LNCAP (cell line): ENCODE measurements around the gene ADCK1.

Source experiments
- TF ChIP-seq, protein P1 (sequence below): fragments of 450-650 bp; IDR thresholded peaks from 2 replicates; pipeline ENCODE4 v1.5.1; 2017; ENCODE audit warnings: mild to moderate bottlenecking

The ADCK1 gene

DNA sequence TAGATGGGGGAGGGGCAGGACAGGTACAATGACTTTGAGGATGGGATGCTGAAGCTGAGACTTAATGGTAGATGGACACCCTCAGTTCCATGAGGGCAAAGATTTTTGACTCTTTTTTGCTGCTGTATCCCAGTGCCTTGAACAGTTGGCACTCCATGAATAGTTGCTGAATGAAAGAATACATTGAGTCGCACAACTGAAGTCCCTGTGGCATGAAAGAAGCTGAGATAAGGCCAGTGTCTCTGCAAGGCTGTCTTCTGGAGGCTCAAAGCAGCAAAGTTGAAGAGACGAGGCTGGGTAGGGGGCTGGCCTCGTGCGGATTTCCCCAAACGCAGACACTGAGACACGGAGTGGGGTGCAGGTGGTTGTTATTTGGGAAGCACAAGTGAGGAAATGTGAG is 179.3 kb downstream of the ADCK1 start:
- TF ChIP-seq, protein P1, sequence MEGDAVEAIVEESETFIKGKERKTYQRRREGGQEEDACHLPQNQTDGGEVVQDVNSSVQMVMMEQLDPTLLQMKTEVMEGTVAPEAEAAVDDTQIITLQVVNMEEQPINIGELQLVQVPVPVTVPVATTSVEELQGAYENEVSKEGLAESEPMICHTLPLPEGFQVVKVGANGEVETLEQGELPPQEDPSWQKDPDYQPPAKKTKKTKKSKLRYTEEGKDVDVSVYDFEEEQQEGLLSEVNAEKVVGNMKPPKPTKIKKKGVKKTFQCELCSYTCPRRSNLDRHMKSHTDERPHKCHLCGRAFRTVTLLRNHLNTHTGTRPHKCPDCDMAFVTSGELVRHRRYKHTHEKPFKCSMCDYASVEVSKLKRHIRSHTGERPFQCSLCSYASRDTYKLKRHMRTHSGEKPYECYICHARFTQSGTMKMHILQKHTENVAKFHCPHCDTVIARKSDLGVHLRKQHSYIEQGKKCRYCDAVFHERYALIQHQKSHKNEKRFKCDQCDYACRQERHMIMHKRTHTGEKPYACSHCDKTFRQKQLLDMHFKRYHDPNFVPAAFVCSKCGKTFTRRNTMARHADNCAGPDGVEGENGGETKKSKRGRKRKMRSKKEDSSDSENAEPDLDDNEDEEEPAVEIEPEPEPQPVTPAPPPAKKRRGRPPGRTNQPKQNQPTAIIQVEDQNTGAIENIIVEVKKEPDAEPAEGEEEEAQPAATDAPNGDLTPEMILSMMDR = no peak

- TF ChIP-seq, protein P1 = no peak
Observed at GRCh38 chr14:77979666-77980351, 179.9 kb downstream of the ADCK1 start.

GRCh38 chr14:77980475-77981321 is 180.8 kb downstream of the ADCK1 start:
- TF ChIP-seq, protein P1 = no peak
